ENCODE measurements around the gene ADARB2.

GRCh38 chr10:1232164-1232911, 505.0 kb downstream of the ADARB2 start:
- TF ChIP-seq CTCF (IDR thresholded peaks at IDR 0.05) (no peak), POLR2A (IDR thresholded peaks at IDR 0.05) (no peak)

All from Peyer's patch (tissue), 4 donors.